DMS53 treated with DMSO at 0.1 percent for 48 hours (cell line): Measurements from ENCODE around the gene CCDC141.
A peak's percentile ranks its signal among the peaks of the same experiment; 100 is the strongest.

Source experiments
- DNase-seq: peaks from one replicate; lab custom pipeline; 2025; ENCODE audit not compliant: unreplicated experiment; lab: John Stamatoyannopoulos, UW

The CCDC141 gene

GRCh38 chr2:178913049-178913441 lies 136.9 kb downstream of the CCDC141 start:
- no peak for DNase-seq

GRCh38 chr2:178912416-178913048 lies 137.4 kb downstream of the CCDC141 start:
- no peak for DNase-seq

GRCh38 chr2:178911039-178911438 lies 138.9 kb downstream of the CCDC141 start:
- no peak for DNase-seq

DNA sequence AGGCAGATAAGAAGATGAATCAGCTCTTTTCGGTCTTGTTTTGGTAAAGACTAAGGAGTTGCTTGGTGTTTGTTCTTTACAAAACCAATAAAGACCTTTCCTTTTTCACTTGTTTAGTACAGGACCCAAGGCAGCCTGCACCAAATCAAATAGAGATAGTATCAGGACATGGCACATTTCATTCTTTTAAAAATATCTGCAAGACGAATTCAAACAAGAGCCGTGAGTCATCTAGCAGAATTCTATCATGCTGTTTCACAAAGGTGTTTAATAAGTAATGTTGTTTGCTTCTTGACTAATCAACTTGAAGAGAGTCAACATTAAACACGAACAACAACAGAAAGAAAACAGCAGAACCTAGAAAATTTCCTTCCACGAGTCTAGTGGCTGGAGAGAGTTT lies 139.9 kb downstream of the CCDC141 start:
- DNase-seq: peak; percentile 46

DNA sequence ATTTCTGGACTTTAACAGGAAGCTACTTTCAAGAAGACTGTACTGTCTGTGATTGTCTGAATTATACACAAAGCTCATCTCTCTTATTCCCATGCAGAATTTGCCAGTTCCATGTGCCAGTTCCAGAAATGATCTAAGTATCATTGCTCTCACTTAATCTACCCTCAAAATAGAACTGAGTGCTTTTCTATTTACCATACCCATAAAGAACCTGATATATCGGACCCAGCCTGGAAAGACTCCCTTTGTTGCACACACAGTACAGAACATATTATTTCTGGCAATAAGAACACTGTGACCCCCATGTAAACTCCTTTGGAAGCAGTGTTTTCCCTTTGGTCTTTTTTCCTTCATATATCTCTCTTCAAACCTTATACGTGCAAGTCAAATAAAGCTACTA lies 140.4 kb downstream of the CCDC141 start:
- no peak for DNase-seq

DNA sequence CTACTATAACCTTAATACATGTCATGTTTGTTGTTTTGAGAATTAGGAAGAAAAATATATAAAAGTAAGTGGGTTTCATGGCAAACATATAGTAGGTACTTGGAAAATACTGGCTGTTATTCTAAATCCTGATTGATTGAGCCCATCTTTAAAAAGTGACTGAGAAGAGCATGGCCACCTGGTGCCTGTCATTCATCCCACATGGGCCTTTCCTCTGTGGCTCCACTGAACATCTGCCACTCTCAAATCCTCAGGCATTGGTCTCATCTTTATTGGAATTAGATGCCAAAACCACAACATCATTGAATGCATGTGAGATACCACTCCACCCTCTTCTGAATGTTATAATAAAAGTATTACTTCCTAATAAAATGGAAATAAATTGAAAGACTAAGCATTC lies 141.1 kb downstream of the CCDC141 start:
- no peak for DNase-seq

GRCh38 chr2:178905261-178905660 lies 144.7 kb downstream of the CCDC141 start:
- DNase-seq: no peak

DNA sequence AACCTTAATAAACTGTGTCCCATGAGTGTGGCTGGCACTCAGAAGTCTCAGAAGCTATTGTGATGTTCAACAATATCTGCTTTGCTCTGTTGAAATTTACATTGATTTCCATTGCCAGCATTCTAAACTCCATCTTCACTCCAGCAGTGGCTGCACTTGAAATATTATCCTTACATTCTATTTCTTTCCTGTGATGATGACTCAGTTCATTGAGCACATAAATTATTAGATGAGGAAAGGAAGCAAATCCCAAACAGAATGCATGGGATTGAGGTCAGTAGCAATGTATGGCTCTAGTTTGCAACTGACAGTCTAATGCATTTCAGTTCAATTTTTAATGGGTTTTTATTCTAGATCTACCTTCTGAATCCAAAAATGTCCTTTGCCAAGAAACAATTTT lies 150.3 kb downstream of the CCDC141 start:
- DNase-seq: no peak

DNA sequence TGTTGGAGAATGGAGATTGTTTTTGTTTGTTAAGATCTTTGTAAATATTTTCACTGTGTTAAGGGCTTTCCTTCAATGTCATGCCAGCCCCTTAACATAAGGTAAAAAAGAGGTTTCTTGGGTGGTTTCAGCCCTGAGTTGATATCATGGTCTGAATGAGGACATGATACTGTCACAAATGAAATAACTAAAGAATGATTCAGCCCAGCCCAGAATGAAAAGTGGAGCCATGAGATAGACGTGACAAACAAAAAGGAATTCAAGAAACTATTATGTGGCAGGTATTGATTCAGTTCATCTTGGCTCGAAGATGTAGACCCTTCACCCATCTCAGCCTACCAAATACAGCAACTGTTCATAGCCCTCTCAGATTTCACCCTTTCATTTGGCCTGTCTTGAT lies 154.1 kb downstream of the CCDC141 start:
- DNase-seq: no peak

DNA sequence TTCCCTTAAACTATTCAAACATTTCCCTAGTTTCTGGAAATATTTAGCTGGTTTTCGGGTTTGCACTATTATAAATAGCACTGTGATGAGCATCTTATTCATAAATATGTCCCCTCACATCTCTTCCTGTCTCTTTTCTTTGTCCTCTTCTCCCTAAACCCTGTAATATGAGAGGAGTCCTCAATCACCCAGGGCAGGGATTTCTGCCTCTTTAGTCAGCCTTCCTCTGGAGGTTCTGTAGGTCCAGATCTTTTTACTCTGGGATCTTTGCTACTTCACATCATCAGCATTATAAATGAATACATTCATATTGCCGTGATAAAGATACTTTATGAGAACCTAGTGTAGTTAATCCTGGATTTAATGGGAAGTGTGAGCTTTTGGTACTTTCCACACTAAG lies 154.8 kb downstream of the CCDC141 start:
- DNase-seq: no peak

DNA sequence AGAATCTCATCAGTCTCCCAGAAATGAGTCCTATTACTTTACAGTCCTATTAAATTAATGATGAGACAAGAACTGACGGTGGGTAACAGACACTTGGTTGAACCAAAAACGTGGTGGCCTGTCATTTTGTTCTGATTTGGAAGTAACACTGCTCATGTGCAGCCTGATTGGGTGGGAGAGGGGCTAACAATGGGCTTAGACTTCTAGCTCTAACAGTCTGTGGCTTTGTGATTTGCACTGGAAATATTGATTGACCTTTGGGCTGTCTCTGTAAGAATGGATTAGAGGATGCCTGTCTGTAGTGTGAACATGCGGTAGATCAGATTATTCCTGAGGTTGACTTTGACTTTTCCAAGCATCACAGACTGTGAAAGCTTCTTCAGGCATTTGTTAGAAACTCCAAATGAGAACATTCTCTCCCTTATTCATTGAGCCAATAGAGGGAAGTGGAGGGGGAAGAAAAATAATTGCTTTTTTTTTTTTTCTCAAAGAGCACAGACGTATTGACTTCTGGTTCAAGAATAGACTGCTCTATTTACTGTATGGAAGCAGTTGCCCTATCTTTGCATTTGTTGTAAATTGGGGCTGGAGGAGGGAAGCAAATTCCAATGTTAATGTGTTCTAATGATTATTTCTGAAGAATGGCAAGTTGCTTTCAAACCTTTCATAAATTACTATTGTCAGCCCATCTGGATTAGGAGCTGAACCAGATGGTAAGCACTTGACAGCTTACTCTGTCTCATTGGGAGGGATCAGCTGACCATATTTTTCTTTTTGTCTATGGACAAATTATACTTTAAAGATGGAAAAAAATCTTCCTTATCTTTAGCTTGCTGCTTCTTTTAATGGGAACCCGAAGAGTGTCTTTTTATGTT lies 156.9 kb downstream of the CCDC141 start:
- DNase-seq: no peak

DNA sequence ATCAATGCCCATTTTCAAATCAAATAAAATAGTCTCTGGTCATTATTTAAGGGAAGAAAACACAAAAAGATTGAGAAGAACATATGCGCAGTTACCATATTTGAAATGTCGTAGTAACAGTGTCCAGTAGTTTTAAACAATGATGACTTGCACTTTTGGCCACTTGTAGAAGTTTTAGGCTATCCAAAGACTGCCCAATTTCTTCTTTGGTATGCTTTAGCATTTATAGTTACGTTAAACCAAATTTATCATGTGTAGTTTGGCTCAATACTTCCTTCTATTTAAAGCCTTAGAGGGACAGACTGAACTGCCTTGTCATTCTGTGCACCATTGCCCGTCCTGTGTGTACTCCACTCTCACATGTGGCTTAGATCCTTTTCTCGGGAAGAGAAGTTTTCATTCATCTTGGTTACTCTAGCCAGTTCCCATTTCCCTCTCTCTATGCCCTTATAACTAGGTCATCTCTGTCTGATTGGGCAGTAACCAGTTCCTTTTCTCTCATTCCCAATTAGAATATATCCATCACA lies 157.9 kb downstream of the CCDC141 start:
- no peak for DNase-seq

DNA sequence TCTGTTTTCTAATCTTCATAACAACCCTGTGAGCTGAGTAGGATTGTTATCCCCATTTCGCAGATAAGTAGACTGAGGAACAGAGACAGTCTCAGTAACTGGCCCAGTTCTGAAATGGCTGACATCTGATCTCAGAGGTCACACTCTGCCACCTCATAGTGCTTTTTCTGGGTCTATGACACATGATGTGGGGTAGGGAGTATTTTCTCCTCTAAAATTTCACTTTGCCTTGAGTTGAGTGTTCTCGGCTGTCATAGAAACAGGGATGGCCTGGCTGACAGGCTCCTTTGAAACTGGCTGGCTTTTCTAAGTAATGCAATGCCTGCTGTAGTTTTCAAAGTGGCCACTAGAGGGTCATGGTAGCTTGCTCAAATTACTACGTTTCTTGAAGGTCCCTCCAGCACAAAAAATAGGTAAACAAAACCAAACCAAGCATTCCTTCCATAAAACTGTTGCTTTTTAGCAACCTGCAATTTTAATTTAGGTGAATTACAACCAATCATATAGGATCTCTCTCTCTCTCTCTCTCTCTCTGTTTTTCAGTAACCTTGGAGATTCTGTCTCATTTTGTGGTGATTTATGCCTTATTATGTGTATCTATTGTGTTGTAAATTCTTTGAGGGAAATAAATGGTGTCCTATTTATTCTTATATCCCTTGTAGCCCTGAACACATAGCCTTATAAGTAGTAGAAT lies 158.5 kb downstream of the CCDC141 start:
- peak; percentile 70 for DNase-seq

GRCh38 chr2:178886006-178886405 lies 163.9 kb downstream of the CCDC141 start:
- DNase-seq: no peak

- no peak for DNase-seq
These were observed 165.5 kb downstream of the CCDC141 start for GRCh38 chr2:178884440-178884839.

DNA sequence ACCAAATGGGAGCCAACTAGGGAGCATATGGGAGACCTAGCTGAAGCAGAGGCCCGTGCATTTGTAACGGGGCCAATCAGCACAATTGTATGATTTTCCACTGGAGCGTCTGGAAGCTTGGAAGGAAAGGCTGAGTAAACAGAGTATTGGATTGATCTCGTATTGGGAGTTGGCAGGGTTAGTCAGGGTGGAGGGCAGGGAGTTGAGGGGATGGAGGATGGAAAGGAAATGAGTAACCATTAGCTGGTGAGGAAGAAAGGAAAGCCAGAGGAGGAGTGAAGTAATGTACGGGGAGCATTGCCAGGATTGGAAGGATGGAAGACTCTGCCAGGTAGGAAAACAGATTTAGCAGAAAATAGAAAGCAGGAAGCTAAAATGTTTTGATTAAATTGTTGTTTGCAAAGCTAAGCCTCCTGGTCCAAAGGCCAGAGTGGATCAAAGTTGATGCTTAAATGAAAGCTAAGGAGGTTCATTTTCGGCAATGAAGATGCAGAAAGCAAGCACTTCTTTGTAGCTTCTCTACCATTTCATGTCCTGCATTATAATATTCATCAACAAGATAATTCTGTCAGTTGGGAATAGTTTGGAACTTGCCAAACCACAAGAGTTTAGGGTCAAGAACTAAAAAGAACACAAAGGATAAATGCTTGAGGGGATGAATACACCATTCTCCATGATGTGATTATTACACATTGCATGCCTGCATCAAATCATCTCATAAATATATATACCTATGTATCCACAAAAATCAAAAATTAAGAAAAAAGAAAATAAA lies 167.1 kb downstream of the CCDC141 start:
- DNase-seq: no peak

- no peak for DNase-seq
These were observed 168.9 kb downstream of the CCDC141 start for GRCh38 chr2:178881075-178881474.

DNA sequence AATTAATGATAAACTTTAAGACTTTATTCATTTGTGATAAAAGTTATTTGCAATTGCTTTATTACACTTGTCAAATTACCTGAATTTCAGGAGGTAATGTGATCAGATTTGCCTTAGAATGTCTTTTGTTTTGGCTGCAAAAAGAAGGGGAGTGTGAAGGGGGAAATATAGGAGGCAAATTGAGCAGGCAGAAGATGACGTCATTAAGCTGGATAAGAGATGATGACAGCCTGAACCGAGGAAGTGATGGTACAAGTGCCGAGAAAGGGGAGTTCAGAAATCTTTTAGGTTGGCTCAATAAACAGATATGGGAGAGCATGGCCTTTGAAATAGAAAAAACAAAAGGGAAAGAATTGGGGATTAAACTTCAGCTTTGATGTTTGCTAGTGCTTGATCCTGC lies 169.7 kb downstream of the CCDC141 start:
- DNase-seq: no peak

- DNase-seq: no peak
These were observed 172.1 kb downstream of the CCDC141 start for GRCh38 chr2:178877874-178878273.

DNA sequence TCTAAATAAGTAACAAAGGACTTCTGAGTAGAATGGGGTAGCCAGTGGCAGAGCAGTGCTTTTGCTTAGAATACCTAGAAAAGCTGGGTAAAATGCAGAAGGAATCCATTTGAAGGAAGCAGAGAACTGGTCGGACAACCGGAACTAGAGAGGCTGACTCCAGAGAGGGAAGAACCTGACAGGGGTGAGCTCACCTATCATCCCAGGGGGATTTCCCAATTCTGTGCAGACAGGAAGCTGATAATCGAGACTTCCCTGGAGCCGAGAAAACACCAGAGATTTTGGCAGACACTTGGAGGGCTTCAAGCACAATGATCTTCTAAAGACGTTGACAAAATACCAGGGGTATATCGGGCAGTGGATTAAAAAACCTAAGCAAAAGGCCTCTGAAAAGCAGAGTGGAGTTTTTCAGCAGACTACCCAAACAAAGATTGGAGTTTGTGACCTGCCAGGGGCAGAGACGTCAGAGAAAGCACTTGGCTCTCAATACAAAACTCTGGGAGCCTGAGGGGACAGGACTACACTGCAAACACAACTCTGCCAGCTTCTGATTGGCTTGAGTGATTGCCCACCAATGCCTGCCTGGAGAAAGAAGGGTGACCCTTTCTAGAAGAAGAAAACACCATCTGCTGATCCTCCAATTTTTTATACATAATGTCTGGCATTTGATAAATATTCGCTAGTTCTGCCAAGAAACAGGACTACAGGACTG lies 175.3 kb downstream of the CCDC141 start:
- no peak for DNase-seq
